Liver (tissue), 3 donors: Measurements from ENCODE around the gene LRPAP1.
"Not testable (repeated sequence)": the region's sequence is repeated elsewhere in the genome, so short reads cannot be mapped to it uniquely, and the experiment has no call there.

ENCODE experiments used
- HNF4A ChIP-seq, 2 donors: conservative IDR thresholded peaks; 2 replicates each; pipeline ENCODE4 v1.6.1; 2016; ENCODE audit warnings: antibody characterized with exemption in 2 of 2, mild to moderate bottlenecking in 2 of 2
- JUND ChIP-seq, 2 donors: IDR thresholded peaks; 2 replicates each; pipeline ENCODE4 v1.6.1; 2016; ENCODE audit warnings: antibody characterized with exemption in 2 of 2
- TAF1 ChIP-seq: conservative IDR thresholded peaks from 2 replicates; pipeline ENCODE4 v1.6.1; 2016; ENCODE audit warnings: antibody characterized with exemption, mild to moderate bottlenecking
- TF ChIP-seq, protein P1 (sequence below): fragments of 150-350 bp; IDR thresholded peaks from 2 replicates; pipeline ENCODE4 v1.5.1; 2017; ENCODE audit warnings: improper control_type of control experiment, low read depth, low read length; ENCODE audit not compliant: missing input control
- donor health status: healthy.
- donor health status: healthy.

DNA sequence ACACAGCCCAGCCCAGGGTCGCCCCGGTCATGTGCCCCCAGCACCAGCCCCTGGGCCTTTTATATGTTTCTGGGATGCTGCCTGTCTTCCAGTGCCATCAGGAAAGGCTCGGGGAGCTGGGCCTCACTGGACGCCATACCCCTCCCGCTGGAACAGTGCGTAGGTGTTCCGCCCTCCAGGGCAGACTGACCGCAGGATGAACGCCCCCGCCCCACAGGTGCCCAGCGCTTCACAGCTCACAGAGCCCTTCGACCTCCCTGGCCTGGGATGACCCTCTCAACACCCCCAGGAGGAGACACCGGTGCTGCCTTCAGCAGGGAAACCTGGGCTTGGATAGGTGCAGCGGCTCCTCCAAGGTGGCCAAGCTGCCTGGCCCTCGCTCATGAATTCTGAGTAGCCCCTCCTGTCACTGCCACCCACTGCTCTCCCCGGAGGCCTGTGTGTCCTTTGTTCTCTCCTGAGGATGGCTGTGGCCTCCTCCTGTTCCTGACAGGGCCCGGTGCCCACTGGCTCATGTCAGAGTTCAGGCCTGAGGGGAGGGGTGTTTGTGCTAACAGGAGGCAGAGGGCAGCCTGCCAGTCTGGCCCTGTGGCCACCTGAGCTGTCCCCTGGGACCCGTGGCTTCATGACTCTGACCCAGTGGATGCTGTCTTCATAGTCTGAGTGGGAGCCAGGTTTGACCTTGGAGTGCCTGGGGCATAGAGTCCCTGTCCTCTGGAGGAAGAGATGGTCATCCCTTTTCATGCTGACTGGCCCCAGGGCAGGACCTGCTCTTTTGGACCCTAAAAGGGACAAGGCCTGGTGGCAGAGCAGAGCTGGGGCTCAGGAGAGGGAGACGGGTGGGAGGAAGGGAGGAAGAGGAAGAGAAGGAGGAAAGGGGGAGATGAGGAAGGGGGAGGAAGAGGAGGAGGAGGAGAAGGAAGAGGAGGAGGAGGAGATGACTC lies 43.5 kb upstream of the LRPAP1 start:
- TF ChIP-seq, protein P1, sequence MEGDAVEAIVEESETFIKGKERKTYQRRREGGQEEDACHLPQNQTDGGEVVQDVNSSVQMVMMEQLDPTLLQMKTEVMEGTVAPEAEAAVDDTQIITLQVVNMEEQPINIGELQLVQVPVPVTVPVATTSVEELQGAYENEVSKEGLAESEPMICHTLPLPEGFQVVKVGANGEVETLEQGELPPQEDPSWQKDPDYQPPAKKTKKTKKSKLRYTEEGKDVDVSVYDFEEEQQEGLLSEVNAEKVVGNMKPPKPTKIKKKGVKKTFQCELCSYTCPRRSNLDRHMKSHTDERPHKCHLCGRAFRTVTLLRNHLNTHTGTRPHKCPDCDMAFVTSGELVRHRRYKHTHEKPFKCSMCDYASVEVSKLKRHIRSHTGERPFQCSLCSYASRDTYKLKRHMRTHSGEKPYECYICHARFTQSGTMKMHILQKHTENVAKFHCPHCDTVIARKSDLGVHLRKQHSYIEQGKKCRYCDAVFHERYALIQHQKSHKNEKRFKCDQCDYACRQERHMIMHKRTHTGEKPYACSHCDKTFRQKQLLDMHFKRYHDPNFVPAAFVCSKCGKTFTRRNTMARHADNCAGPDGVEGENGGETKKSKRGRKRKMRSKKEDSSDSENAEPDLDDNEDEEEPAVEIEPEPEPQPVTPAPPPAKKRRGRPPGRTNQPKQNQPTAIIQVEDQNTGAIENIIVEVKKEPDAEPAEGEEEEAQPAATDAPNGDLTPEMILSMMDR = not testable (repeated sequence)
- TF ChIP-seq HNF4A (conservative IDR thresholded peaks at IDR 0.05); JUND (IDR thresholded peaks at IDR 0.05); TAF1: not testable (repeated sequence)
